PFSK-1 (cell line): ENCODE results near the gene METTL22.

Experiments used
- FOXP2 ChIP-seq: optimal IDR thresholded peaks from 2 replicates; pipeline ENCODE3; 2011; ENCODE audit warnings: borderline replicate concordance, control low read depth, inconsistent platforms; ENCODE audit not compliant: insufficient read depth; ENCODE audit errors: extremely low read length, extremely low read depth
- POLR2AphosphoS5 ChIP-seq: IDR thresholded peaks from 2 replicates; pipeline ENCODE4 v1.6.1; 2012; ENCODE audit warnings: low read depth, mild to moderate bottlenecking, control low read depth, low read length, moderate library complexity
- REST ChIP-seq, 2 experiments: IDR thresholded peaks; 2 replicates each; pipeline versions ENCODE4 v1.6.1 to v1.8.0; 2011 to 2012; ENCODE audit warnings: low read depth in 2 of 2, low read length in 2 of 2, control low read depth in 1 of 2, inconsistent platforms in 1 of 2, mild to moderate bottlenecking in 1 of 2, moderate library complexity in 1 of 2; ENCODE audit not compliant: insufficient read depth in 1 of 2
- SIN3A ChIP-seq: IDR thresholded peaks from 2 replicates; pipeline ENCODE4 v1.6.1; 2012; ENCODE audit warnings: mild to moderate bottlenecking, low read length, moderate library complexity, borderline replicate concordance; ENCODE audit not compliant: insufficient read depth
- TAF1 ChIP-seq: IDR thresholded peaks from 2 replicates; pipeline ENCODE4 v1.6.1; 2012; ENCODE audit warnings: low read length, control low read depth, borderline replicate concordance; ENCODE audit not compliant: insufficient read depth

DNA sequence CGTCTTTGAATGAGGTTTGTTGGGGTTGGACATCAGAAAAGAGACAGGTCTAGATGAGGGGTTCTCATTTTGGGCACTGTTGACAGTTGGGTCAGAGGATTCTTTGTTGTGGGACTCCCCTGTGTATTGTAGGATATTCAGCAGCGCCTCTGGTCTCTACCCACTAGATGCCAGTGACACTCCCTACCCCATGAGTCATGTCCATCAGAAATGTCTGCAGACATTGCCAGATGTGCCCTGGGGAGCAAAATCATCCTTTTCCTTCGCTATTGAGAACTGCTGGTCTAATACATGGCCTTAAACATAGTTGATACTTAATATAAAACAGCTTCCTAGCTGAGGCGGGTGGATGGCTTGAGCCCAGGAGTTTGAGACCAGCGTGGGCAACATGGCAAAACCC, 56.0 kb downstream of the METTL22 start:
- TF ChIP-seq FOXP2: no peak
- TF ChIP-seq SIN3A: no peak
- TF ChIP-seq POLR2AphosphoS5: no peak
- no peak for TF ChIP-seq REST (IDR thresholded peaks at IDR 0.05; ENCODE audit: insufficient read depth in 1 of 2, low read depth in 2 of 2, low read length in 2 of 2)
- TF ChIP-seq TAF1: no peak
